H1 (cell line): ENCODE data around the gene CCDC86. TPM values are rescaled to one million over a fixed set of nuclear protein-coding genes. Genes with fewer than 3 reads are reported as not detected.

ENCODE experiments used
- CTCF ChIA-PET: fragments of 300-600 bp; sonication (Branson Sonifier 250); formaldehyde crosslinking; loops from one replicate; lab custom pipeline; 2021; ENCODE audit not compliant: partially characterized antibody; lab: Charles Lee
- POLR2A ChIA-PET: fragments of 300-600 bp; sonication (Branson Sonifier 250); formaldehyde crosslinking; loops from one replicate; lab custom pipeline; 2021; ENCODE audit warnings: inconsistent platforms; ENCODE audit not compliant: partially characterized antibody; lab: Charles Lee
- DNase-seq, 2 experiments: peaks; one replicate each; pipeline versions ENCODE4 v3.0.0 to v3.0.0-alpha.2; 2010 to 2022; ENCODE audit warnings: low spot score in 2 of 2, low read depth in 1 of 2, mixed read lengths in 1 of 2
- FAIRE-seq: peaks from 2 replicates; lab custom pipeline; 2011; peaks lifted over from hg19 to GRCh38; lab: Jason Lieb, UNC
- H2AFZ ChIP-seq: 2 replicates; pipeline ENCODE4 v1.8.1; 2012; ENCODE audit warnings: low read length, inconsistent platforms
- H2AK5ac ChIP-seq: 2 replicates; pipeline ENCODE4 v1.6.1; 2013; ENCODE audit warnings: low read depth, low read length
- H2BK120ac ChIP-seq: replicated peaks from 2 replicates; pipeline ENCODE3; 2013; ENCODE audit warnings: low read depth, low read length, inconsistent platforms
- H2BK12ac ChIP-seq: 2 replicates; pipeline ENCODE4 v1.6.1; 2013; ENCODE audit warnings: low read depth, low read length
- H2BK15ac ChIP-seq: 2 replicates; pipeline ENCODE4 v1.6.1; 2013; ENCODE audit warnings: low read length
- H2BK20ac ChIP-seq: 2 replicates; pipeline ENCODE4 v1.6.1; 2013; ENCODE audit warnings: low read length
- H2BK5ac ChIP-seq: 2 replicates; pipeline ENCODE4 v1.6.1; 2013; ENCODE audit warnings: low read depth, low read length
- H3K14ac ChIP-seq: 2 replicates; pipeline ENCODE4 v1.6.1; 2013; ENCODE audit warnings: inconsistent platforms; ENCODE audit not compliant: insufficient read length
- H3K18ac ChIP-seq: 2 replicates; pipeline ENCODE4 v1.6.1; 2013; ENCODE audit warnings: low read length; ENCODE audit errors: extremely low read depth
- H3K23ac ChIP-seq: 2 replicates; pipeline ENCODE4 v1.6.1; 2013; ENCODE audit warnings: inconsistent platforms; ENCODE audit not compliant: insufficient read length
- H3K23me2 ChIP-seq: 2 replicates; pipeline ENCODE4 v1.6.1; 2013; ENCODE audit warnings: low read depth, low read length
- H3K27ac ChIP-seq: 2 replicates; pipeline ENCODE4 v1.6.1; 2011; ENCODE audit warnings: low read depth, low read length, inconsistent platforms
- H3K27me3 ChIP-seq, 4 experiments: replicated peaks in 1 of 4; 1 replicate in 1 of 4; 2 replicates in 3 of 4; pipeline versions ENCODE4 v1.6.1 to v1.8.1; 2011 to 2013; ENCODE audit warnings: low read length in 3 of 4, mild to moderate bottlenecking in 3 of 4, inconsistent platforms in 2 of 4, mixed read lengths in 2 of 4, moderate library complexity in 1 of 4; ENCODE audit not compliant: control insufficient read depth in 3 of 4, insufficient read depth in 3 of 4; ENCODE audit errors: extremely low read depth in 1 of 4
- H3K36me3 ChIP-seq, 4 experiments: 2 replicates each; pipeline versions ENCODE4 v1.6.1 to v1.8.1; 2011 to 2013; ENCODE audit warnings: mild to moderate bottlenecking in 4 of 4, low read length in 3 of 4, moderate library complexity in 2 of 4, control low read depth in 1 of 4, inconsistent platforms in 1 of 4; ENCODE audit not compliant: insufficient read depth in 4 of 4, control insufficient read depth in 2 of 4
- H3K4ac ChIP-seq: replicated peaks from 2 replicates; pipeline ENCODE3; 2013; ENCODE audit warnings: low read length, low read depth, mixed read lengths, inconsistent platforms; ENCODE audit not compliant: insufficient read length
- H3K4me1 ChIP-seq, 4 experiments: replicated peaks in 1 of 4; 1 replicate in 1 of 4; 2 replicates in 3 of 4; pipeline versions ENCODE4 v1.6.1 to v1.8.1; 2011 to 2013; ENCODE audit warnings: low read length in 3 of 4, inconsistent platforms in 2 of 4, mixed read lengths in 1 of 4; ENCODE audit not compliant: insufficient read depth in 4 of 4, control insufficient read depth in 3 of 4
- H3K4me2 ChIP-seq, 2 experiments: 2 replicates each; pipeline versions ENCODE4 v1.6.1 to v1.8.1; 2011 to 2013; ENCODE audit warnings: low read depth in 2 of 2, low read length in 2 of 2, control low read depth in 1 of 2, inconsistent platforms in 1 of 2, mild to moderate bottlenecking in 1 of 2; ENCODE audit not compliant: insufficient read depth in 1 of 2
- H3K4me3 ChIP-seq, 4 experiments: fragments of 200-600, 300-600 bp in 1 of 4; sonication (generic), shearing (Covaris generic), sonication (Bioruptor Twin) in 1 of 4; 2 replicates each; pipeline versions ENCODE4 v1.5.1 to v1.8.1; 2011 to 2016; ENCODE audit warnings: low read length in 4 of 4, low read depth in 3 of 4, control low read depth in 2 of 4, inconsistent platforms in 2 of 4, mild to moderate bottlenecking in 2 of 4, mixed read lengths in 1 of 4, moderate library complexity in 1 of 4; ENCODE audit not compliant: insufficient read depth in 2 of 4; ENCODE audit errors: extremely low read depth in 1 of 4
- H3K56ac ChIP-seq: replicated peaks from 2 replicates; pipeline ENCODE3; 2013; ENCODE audit warnings: low read depth, mild to moderate bottlenecking, mixed read lengths, low read length, inconsistent platforms; ENCODE audit not compliant: insufficient read length
- H3K79me1 ChIP-seq: 2 replicates; pipeline ENCODE4 v1.6.1; 2013; ENCODE audit warnings: low read depth, low read length, control low read depth
- H3K79me2 ChIP-seq, 2 experiments: 2 replicates each; pipeline versions ENCODE4 v1.6.1 to v1.8.1; 2012 to 2013; ENCODE audit warnings: low read length in 2 of 2, mild to moderate bottlenecking in 2 of 2, inconsistent platforms in 1 of 2; ENCODE audit not compliant: insufficient read depth in 2 of 2, control insufficient read depth in 1 of 2
- H3K9ac ChIP-seq, 4 experiments: replicated peaks in 1 of 4; 1 replicate in 1 of 4; 2 replicates in 3 of 4; pipeline versions ENCODE4 v1.6.1 to v1.8.1; 2011 to 2013; ENCODE audit warnings: low read depth in 3 of 4, low read length in 3 of 4, control low read depth in 2 of 4, mild to moderate bottlenecking in 2 of 4, moderate library complexity in 2 of 4, inconsistent platforms in 1 of 4; ENCODE audit errors: extremely low read depth in 1 of 4
- H3K9me3 ChIP-seq, 2 experiments: 2 replicates each; pipeline versions ENCODE4 v1.6.1 to v1.8.1; 2012 to 2013; ENCODE audit warnings: mild to moderate bottlenecking in 2 of 2, moderate library complexity in 2 of 2, control low read depth in 1 of 2, inconsistent platforms in 1 of 2, low read depth in 1 of 2, low read length in 1 of 2, mixed read lengths in 1 of 2; ENCODE audit not compliant: insufficient read depth in 2 of 2
- H4K20me1 ChIP-seq, 2 experiments: replicated peaks in 1 of 2; 2 replicates each; pipeline versions ENCODE3 to v1.8.1; 2011 to 2013; ENCODE audit warnings: inconsistent platforms in 2 of 2, low read length in 2 of 2, mild to moderate bottlenecking in 1 of 2; ENCODE audit not compliant: insufficient read depth in 2 of 2, control insufficient read depth in 1 of 2
- H4K5ac ChIP-seq: 2 replicates; pipeline ENCODE4 v1.6.1; 2013; ENCODE audit warnings: low read length, low read depth, mixed read lengths, inconsistent platforms; ENCODE audit not compliant: insufficient read length
- H4K8ac ChIP-seq: 2 replicates; pipeline ENCODE4 v1.8.0; 2013; ENCODE audit warnings: mild to moderate bottlenecking, moderate library complexity, low read length, inconsistent platforms; ENCODE audit not compliant: insufficient read depth; ENCODE audit errors: extremely low read depth
- H4K91ac ChIP-seq: replicated peaks from 2 replicates; pipeline ENCODE3; 2013; ENCODE audit warnings: low read length, mixed read lengths, inconsistent platforms; ENCODE audit not compliant: insufficient read length
- SP4 ChIP-seq: IDR thresholded peaks from 2 replicates; pipeline ENCODE4 v1.6.1; 2012; ENCODE audit warnings: low read length, inconsistent platforms
- WGBS, 2 experiments: shearing (Covaris generic) in 1 of 2; methylation state at CpG; one replicate each; pipeline versions ENCODE4 v1.1.6 to v1.1.7; 2013 to 2015; ENCODE audit warnings: low lambda C conversion rate in 2 of 2, mixed read lengths in 2 of 2, inconsistent platforms in 1 of 2, low coverage in 1 of 2, missing lambda C conversion rate in 1 of 2; ENCODE audit not compliant: insufficient replicate concordance in 2 of 2, insufficient coverage in 1 of 2, insufficient read length in 1 of 2; ENCODE audit errors: extremely low coverage in 1 of 2, missing lambda C conversion rate in 1 of 2; 5-methylcytosine and 5-hydroxymethylcytosine counted together
- polyA plus RNA-seq, 7 experiments: library from polyadenylated mRNA; depleted of rRNA in 3 of 7; stranded (reverse) in 5 of 7; unstranded in 2 of 7; fragments of >200 nt in 5 of 7; fragments of 200-250 nt in 2 of 7; gene quantifications; 1 replicate in 5 of 7; 2 replicates in 1 of 7; 4 replicates in 1 of 7; pipeline versions ENCODE4 v1.2.1 to v1.2.3, GENCODE V29; 2011 to 2013; ENCODE audit warnings: missing spikeins in 2 of 7, mixed read lengths in 2 of 7
- total RNA-seq: library from RNA; stranded (reverse); fragmentation: NEBNext Ultra II Directional; extraction: Animal tissue kit (Norgen Biotek cat#: 25700); gene quantifications from 2 replicates; pipeline ENCODE4 v1.2.1, GENCODE V29; 2021

Gene CCDC86
- total and polyA plus RNA-seq, 2 of the 8 experiments (the other 6 are each of a cell fraction or from before 2014, with no cell fraction given), result 37.7 to 76.4 TPM

GRCh38 chr11:60809249-60809648 lies 32.7 kb upstream of the CCDC86 start:
- Histone ChIP-seq H3K23me2 (no peaks in the 10 kb centered on the region; the same call in 1 of the 2 replicates), H4K20me1 (no peaks in the 10 kb centered on the region), H3K14ac (no peak overlapping the region), H3K27ac (no peak overlapping the region), H2BK12ac (no peak overlapping the region), H3K56ac (no peak overlapping the region), H2BK120ac (no peak overlapping the region), H2BK15ac (no peak overlapping the region), H3K4me3 (no peak overlapping the region), H2AK5ac (no peak overlapping the region), H3K9ac (no peak overlapping the region), H2BK20ac (no peak overlapping the region), H3K9me3 (no peaks in the 10 kb centered on the region), H3K79me1 (no peaks in the 10 kb centered on the region), H3K36me3 (no peaks in the 10 kb centered on the region), H3K23ac (no peak overlapping the region), H3K4me2 (no peak overlapping the region), H2BK5ac (no peak overlapping the region), H4K5ac (no peak overlapping the region), H3K18ac (no peak overlapping the region), H3K79me2 (no peaks in the 10 kb centered on the region), H4K91ac (no peak overlapping the region), H2AFZ (no peak overlapping the region), H3K4ac (no peak overlapping the region), H3K4me1 (no peaks in the 10 kb centered on the region; a peak in 1 of 7 replicates), H4K8ac (no peak overlapping the region), H3K27me3 (no peaks in the 10 kb centered on the region; a peak in 1 of 7 replicates)
- no peak for DNase-seq
- FAIRE-seq, result no peak
- ChIA-PET POLR2A (interaction anchor here (0.5 kb wide), 1 partner anchor 47 kb away, joined by 3 read pairs; no protein-coding TSS in a partner anchor), CTCF (no interaction called here)
- 82% methylated on average over 3 of the region's 3 CpGs; no CpG with 5 or more reads in 1 of the 2 experiments for WGBS, 2 experiments
- no peak for TF ChIP-seq SP4
